CD8-positive, alpha-beta memory T cell (primary cell): Measurements from ENCODE around the gene CT45A1. TPM values are rescaled to one million over a fixed set of nuclear protein-coding genes. Genes with fewer than 3 reads are reported as not detected.
"Not testable (repeated sequence)": the region's sequence is repeated elsewhere in the genome, so short reads cannot be mapped to it uniquely, and the experiment has no call there.

Experiments
- CTCF ChIA-PET: fragments of 350-600 bp; sonication (Branson Sonifier 250); formaldehyde crosslinking; loops from one replicate; lab custom pipeline; 2021; ENCODE audit warnings: antibody characterized with exemption; lab: Charles Lee
- POLR2A ChIA-PET: fragments of 350-600 bp; sonication (Branson Sonifier 250); formaldehyde crosslinking; loops from one replicate; lab custom pipeline; 2021; ENCODE audit warnings: antibody characterized with exemption; lab: Charles Lee
- DNase-seq, 5 donors: peaks; one replicate each; pipeline versions ENCODE4 v3.0.0 to v3.0.0-alpha.2; 2020 to 2022; ENCODE audit warnings: mixed read lengths in 1 of 5
- H3K27ac ChIP-seq: one replicate; pipeline ENCODE4 v1.7.0; 2013; ENCODE audit warnings: low read depth, mild to moderate bottlenecking, low read length, moderate library complexity
- H3K27me3 ChIP-seq: 2 replicates; pipeline ENCODE4 v1.7.0; 2013; ENCODE audit warnings: low read length, mild to moderate bottlenecking; ENCODE audit not compliant: insufficient read depth, poor library complexity, severe bottlenecking
- H3K36me3 ChIP-seq: 2 replicates; pipeline ENCODE4 v1.7.0; 2013; ENCODE audit warnings: mild to moderate bottlenecking, low read length, moderate library complexity; ENCODE audit not compliant: insufficient read depth
- H3K4me1 ChIP-seq: 2 replicates; pipeline ENCODE4 v1.7.0; 2013; ENCODE audit warnings: mild to moderate bottlenecking, low read length, moderate library complexity; ENCODE audit not compliant: insufficient read depth
- H3K4me3 ChIP-seq: 2 replicates; pipeline ENCODE4 v1.7.0; 2013; ENCODE audit warnings: mild to moderate bottlenecking, low read length
- H3K9me3 ChIP-seq: 2 replicates; pipeline ENCODE4 v1.7.0; 2013; ENCODE audit warnings: mild to moderate bottlenecking, low read length
- H3K27ac Mint-ChIP-seq, 8 donors: one replicate each; pipeline ENCODE4 v1.8.0; 2020 to 2021; ENCODE audit warnings: mixed read lengths in 8 of 8, mild to moderate bottlenecking in 6 of 8, inconsistent platforms in 3 of 8, moderate library complexity in 3 of 8
- H3K27me3 Mint-ChIP-seq, 2 donors: one replicate each; pipeline ENCODE4 v1.8.0; 2020 to 2021; ENCODE audit warnings: mixed read lengths in 2 of 2, mild to moderate bottlenecking in 1 of 2, moderate library complexity in 1 of 2
- H3K36me3 Mint-ChIP-seq, 3 donors: one replicate each; pipeline ENCODE4 v1.8.0; 2020 to 2021; ENCODE audit warnings: mixed read lengths in 3 of 3, inconsistent platforms in 1 of 3, mild to moderate bottlenecking in 1 of 3
- H3K4me1 Mint-ChIP-seq, 3 donors: one replicate each; pipeline ENCODE4 v1.8.0; 2020 to 2021; ENCODE audit warnings: mixed read lengths in 3 of 3, inconsistent platforms in 1 of 3, mild to moderate bottlenecking in 1 of 3
- H3K4me3 Mint-ChIP-seq, 7 donors: one replicate each; pipeline ENCODE4 v1.8.0; 2020 to 2021; ENCODE audit warnings: mixed read lengths in 7 of 7, mild to moderate bottlenecking in 6 of 7, moderate library complexity in 4 of 7, inconsistent platforms in 2 of 7
- H3K9me3 Mint-ChIP-seq, 5 donors: one replicate each; pipeline ENCODE4 v1.8.0; 2020 to 2022; ENCODE audit warnings: mixed read lengths in 5 of 5, mild to moderate bottlenecking in 3 of 5, moderate library complexity in 2 of 5, inconsistent platforms in 1 of 5
- polyA plus RNA-seq: library from polyadenylated mRNA; unstranded; fragments of 300-500 nt; fragmentation: Illumina TruSeq; gene quantifications from one replicate; pipeline ENCODE4 v1.2.3, GENCODE V29; 2021
- total RNA-seq, 2 experiments: library from RNA; stranded (reverse); gene quantifications; one replicate each; pipeline ENCODE4 v1.2.3, GENCODE V29; 2021

The CT45A1 gene
- total and polyA plus RNA-seq, 3 experiments from 2014 or later = not detected

- Mint-ChIP-seq H3K9me3 (no peaks in the 10 kb centered on the region), H3K4me3 (no peak overlapping the region), H3K4me1 (peaks cover 0 to 4% (median 0%) of the 10 kb centered on the region in 3 donors), H3K27me3 (peaks cover 1 to 4% of the 10 kb centered on the region in 2 donors), H3K27ac (no peak overlapping the region), H3K36me3 (no peaks in the 10 kb centered on the region)
- POLR2A ChIA-PET = no interaction called here
- CTCF ChIA-PET = no interaction called here
- H3K4me3 ChIP-seq = no peak overlapping the region
- no peaks in the 10 kb centered on the region for H3K4me1 ChIP-seq
- no peak overlapping the region for H3K27ac ChIP-seq
- H3K27me3 ChIP-seq = no peaks in the 10 kb centered on the region
- no peaks in the 10 kb centered on the region for H3K36me3 ChIP-seq
- H3K9me3 ChIP-seq = no peaks in the 10 kb centered on the region
- DNase-seq = no peak
These were observed 24.1 kb downstream of the CT45A1 start for GRCh38 chrX:135737366-135738071.

- no peaks in the 10 kb centered on the region for H3K9me3 ChIP-seq
- no peaks in the 10 kb centered on the region for H3K27me3 ChIP-seq
- Mint-ChIP-seq H3K36me3 (no peaks in the 10 kb centered on the region), H3K4me3 (peak overlapping the region in 4 of 7 donors; percentile 0 to 37 (median 18)), H3K27ac (no peak overlapping the region), H3K4me1 (peaks cover 0 to 4% (median 0%) of the 10 kb centered on the region in 3 donors), H3K27me3 (peaks cover 1 to 4% of the 10 kb centered on the region in 2 donors), H3K9me3 (no peaks in the 10 kb centered on the region)
- H3K27ac ChIP-seq = no peak overlapping the region
- no peak overlapping the region for H3K4me3 ChIP-seq
- H3K4me1 ChIP-seq = no peaks in the 10 kb centered on the region
- DNase-seq = peak in 4 of 5 donors; percentile 1 to 40 (median 6)
- ChIA-PET POLR2A (no interaction called here), CTCF (no interaction called here)
- H3K36me3 ChIP-seq = no peaks in the 10 kb centered on the region
These were observed 27.3 kb downstream of the CT45A1 start for GRCh38 chrX:135740681-135741149.

GRCh38 chrX:135741192-135741715 lies 27.8 kb downstream of the CT45A1 start:
- POLR2A ChIA-PET = no interaction called here
- peaks cover 0 to 4% (median 0%) of the 10 kb centered on the region in 3 donors for H3K4me1 Mint-ChIP-seq

GRCh38 chrX:135744739-135745138 lies 31.3 kb downstream of the CT45A1 start:
- CTCF ChIA-PET, POLR2A ChIA-PET: not testable (repeated sequence)

More at GRCh38 chrX:135741192-135741715, 27.8 kb downstream of the CT45A1 start:
- Mint-ChIP-seq H3K36me3 (no peaks in the 10 kb centered on the region), H3K9me3 (no peaks in the 10 kb centered on the region), H3K27ac (no peak overlapping the region), H3K27me3 (peaks cover 1 to 4% of the 10 kb centered on the region in 2 donors), H3K4me3 (peak overlapping the region in 1 of 7 donors; percentile 38)
- CTCF ChIA-PET = no interaction called here
- Histone ChIP-seq H3K27me3 (no peaks in the 10 kb centered on the region), H3K27ac (no peak overlapping the region), H3K36me3 (no peaks in the 10 kb centered on the region), H3K4me3 (no peak overlapping the region), H3K4me1 (no peaks in the 10 kb centered on the region), H3K9me3 (no peaks in the 10 kb centered on the region)
- DNase-seq = no peak

GRCh38 chrX:135768091-135768490 lies 54.7 kb downstream of the CT45A1 start, which contains the start of gene CT45A3:
TSS of gene CT45A3 (minus strand) at chrX:135768191. CDS start at chrX:135764444, 3,747 bp downstream.
- H3K4me1 ChIP-seq, H3K27ac ChIP-seq, H3K27me3 ChIP-seq, H3K4me3 ChIP-seq, POLR2A ChIA-PET, H3K9me3 ChIP-seq, CTCF ChIA-PET, H3K36me3 Mint-ChIP-seq, H3K36me3 ChIP-seq, H3K9me3 Mint-ChIP-seq, H3K27me3 Mint-ChIP-seq, DNase-seq, H3K27ac Mint-ChIP-seq, H3K4me1 Mint-ChIP-seq, H3K4me3 Mint-ChIP-seq: not testable (repeated sequence)

More at GRCh38 chrX:135744739-135745138, 31.3 kb downstream of the CT45A1 start:
- not testable (repeated sequence) for H3K4me1 ChIP-seq, H3K27me3 Mint-ChIP-seq, DNase-seq, H3K4me3 Mint-ChIP-seq, H3K27me3 ChIP-seq, H3K4me3 ChIP-seq, H3K27ac ChIP-seq, H3K36me3 Mint-ChIP-seq, H3K9me3 Mint-ChIP-seq, H3K4me1 Mint-ChIP-seq, H3K27ac Mint-ChIP-seq, H3K36me3 ChIP-seq, H3K9me3 ChIP-seq

Other genes starting within 250 kb of the CT45A1 start
- gene INTS6L, start 193.0 kb upstream of the CT45A1 start, total RNA-seq = 10 to 100 TPM; 19.4 to 20.2 TPM
- gene INTS6L, start 193.0 kb upstream of the CT45A1 start, polyA plus RNA-seq = 5.4 TPM
- gene CT45A3, start 54.6 kb downstream of the CT45A1 start, total RNA-seq = not detected
- gene CT45A3, start 54.6 kb downstream of the CT45A1 start, polyA plus RNA-seq = not detected
- not detected for gene CT45A5, start 71.9 kb downstream of the CT45A1 start, total RNA-seq
- gene CT45A5, start 71.9 kb downstream of the CT45A1 start, polyA plus RNA-seq = not detected
- not detected for gene CT45A6, start 89.1 kb downstream of the CT45A1 start, total RNA-seq
- gene CT45A6, start 89.1 kb downstream of the CT45A1 start, polyA plus RNA-seq = not detected
- not detected for gene CT45A2, start 106.4 kb downstream of the CT45A1 start, total RNA-seq
- not detected for gene CT45A2, start 106.4 kb downstream of the CT45A1 start, polyA plus RNA-seq
- gene CT45A7, start 123.6 kb downstream of the CT45A1 start, total RNA-seq = not detected
- gene CT45A7, start 123.6 kb downstream of the CT45A1 start, polyA plus RNA-seq = not detected
- gene CT45A8, start 140.9 kb downstream of the CT45A1 start, total RNA-seq = not detected
- not detected for gene CT45A8, start 140.9 kb downstream of the CT45A1 start, polyA plus RNA-seq
- gene CT45A9, start 158.2 kb downstream of the CT45A1 start, total RNA-seq = not detected
- gene CT45A9, start 158.2 kb downstream of the CT45A1 start, polyA plus RNA-seq = not detected
- gene CT45A10, start 179.8 kb downstream of the CT45A1 start, total RNA-seq = not detected
- not detected for gene CT45A10, start 179.8 kb downstream of the CT45A1 start, polyA plus RNA-seq
- not detected for gene SAGE1, start 180.1 kb downstream of the CT45A1 start, total RNA-seq
- not detected for gene SAGE1, start 180.1 kb downstream of the CT45A1 start, polyA plus RNA-seq